Effector CD8-positive, alpha-beta T cell (primary cell): Measurements from ENCODE around the gene MYPOP.
A peak's percentile ranks its signal among the peaks of the same experiment; 100 is the strongest.
"Not testable (repeated sequence)": the region's sequence is repeated elsewhere in the genome, so short reads cannot be mapped to it uniquely, and the experiment has no call there.

Source experiments
- DNase-seq: peaks from one replicate; lab custom pipeline; 2025; lab: John Stamatoyannopoulos, UW

MYPOP gene

GRCh38 chr19:45908956-45909355 is 6.5 kb upstream of the MYPOP start:
- no peak for DNase-seq

- DNase-seq: no peak
Observed at GRCh38 chr19:45906221-45906620, 3.8 kb upstream of the MYPOP start.

GRCh38 chr19:45905011-45905410 is 2.6 kb upstream of the MYPOP start:
- DNase-seq: no peak

GRCh38 chr19:45902651-45903625 is 525 bp upstream of the MYPOP start:
- peak; percentile 99 for DNase-seq

GRCh38 chr19:45901432-45901911 is 941 bp downstream of the MYPOP start:
- no peak for DNase-seq

GRCh38 chr19:45900738-45901431 is 1.5 kb downstream of the MYPOP start:
- no peak for DNase-seq

- no peak for DNase-seq
Observed at GRCh38 chr19:45899919-45900589, 2.4 kb downstream of the MYPOP start.

- no peak for DNase-seq
Observed at GRCh38 chr19:45899253-45899652, 3.2 kb downstream of the MYPOP start.

GRCh38 chr19:45897261-45897812 is 5.1 kb downstream of the MYPOP start:
- DNase-seq: no peak

GRCh38 chr19:45895983-45896599 is 6.3 kb downstream of the MYPOP start:
- not testable (repeated sequence) for DNase-seq

- no peak for DNase-seq
Observed at GRCh38 chr19:45895519-45895972, 6.9 kb downstream of the MYPOP start.

GRCh38 chr19:45890877-45891276 is 11.5 kb downstream of the MYPOP start:
- no peak for DNase-seq

- no peak for DNase-seq
Observed at GRCh38 chr19:45889210-45889885, 13.1 kb downstream of the MYPOP start.

- DNase-seq: no peak
Observed at GRCh38 chr19:45887200-45887710, 15.2 kb downstream of the MYPOP start.

GRCh38 chr19:45886427-45887199 is 15.8 kb downstream of the MYPOP start:
- DNase-seq: peak; percentile 83

- peak; percentile 80 for DNase-seq
Observed at GRCh38 chr19:45885556-45886426, 16.6 kb downstream of the MYPOP start, which contains the start of gene IRF2BP1. Gene IRF2BP1, minus strand, starts transcription at chr19:45886141. Its CDS starts 367 bp downstream, at chr19:45885774.

- DNase-seq: no peak
Observed at GRCh38 chr19:45884682-45885555, 17.5 kb downstream of the MYPOP start.
